HEK293T (cell line): Measurements from ENCODE around the gene TOP3B.
A peak's percentile ranks its signal among the peaks of the same experiment; 100 is the strongest.

ENCODE experiments used
- CTCF ChIA-PET: fragments of 350-600 bp; formaldehyde crosslinking; extraction: SDS; loops from one replicate; lab custom pipeline; 2021; ENCODE audit warnings: antibody characterized with exemption, inconsistent platforms; lab: Yijun Ruan, JAX
- POLR2A ChIA-PET: fragments of 350-600 bp; formaldehyde crosslinking; extraction: SDS; loops from one replicate; lab custom pipeline; 2020; ENCODE audit warnings: antibody characterized with exemption, inconsistent platforms; lab: Yijun Ruan, JAX
- DNase-seq: peaks from one replicate; pipeline ENCODE4 v3.0.0; 2012; ENCODE audit warnings: mixed read lengths; ENCODE audit errors: extremely low spot score
- ARNT ChIP-seq: fragments of 450-650 bp; IDR thresholded peaks from 2 replicates; pipeline ENCODE4 v1.6.1; 2017; ENCODE audit warnings: mild to moderate bottlenecking
- BHLHE40 ChIP-seq: fragments of 450-650 bp; IDR thresholded peaks from 2 replicates; pipeline ENCODE4 v1.6.1; 2016; ENCODE audit warnings: mild to moderate bottlenecking, moderate library complexity, borderline replicate concordance
- CTBP1 ChIP-seq: fragments of 450-650 bp; IDR thresholded peaks from 2 replicates; pipeline ENCODE4 v1.6.1; 2016; ENCODE audit warnings: borderline replicate concordance
- ELF4 ChIP-seq: fragments of 450-650 bp; IDR thresholded peaks from 2 replicates; pipeline ENCODE4 v1.6.1; 2017; ENCODE audit warnings: antibody characterized with exemption
- FOXA1 ChIP-seq: fragments of 450-650 bp; IDR thresholded peaks from 2 replicates; pipeline ENCODE4 v1.6.1; 2016; ENCODE audit warnings: mild to moderate bottlenecking
- FOXK2 ChIP-seq: fragments of 450-650 bp; IDR thresholded peaks from 2 replicates; pipeline ENCODE4 v1.6.1; 2016; ENCODE audit warnings: mild to moderate bottlenecking
- FOXM1 ChIP-seq: fragments of 450-650 bp; IDR thresholded peaks from 2 replicates; pipeline ENCODE4 v1.6.1; 2017; ENCODE audit warnings: mild to moderate bottlenecking, borderline replicate concordance
- HDGF ChIP-seq: fragments of 450-650 bp; IDR thresholded peaks from 2 replicates; pipeline ENCODE4 v1.6.1; 2017; ENCODE audit warnings: antibody characterized with exemption, borderline replicate concordance
- L3MBTL2 ChIP-seq: fragments of 450-650 bp; conservative IDR thresholded peaks from 2 replicates; pipeline ENCODE4 v1.6.1; 2016; ENCODE audit warnings: mild to moderate bottlenecking
- LEF1 ChIP-seq: fragments of 450-650 bp; IDR thresholded peaks from 2 replicates; pipeline ENCODE4 v1.6.1; 2017; ENCODE audit warnings: mild to moderate bottlenecking, borderline replicate concordance
- NFRKB ChIP-seq: fragments of 450-650 bp; IDR thresholded peaks from 2 replicates; pipeline ENCODE4 v1.6.1; 2016; ENCODE audit warnings: mild to moderate bottlenecking, moderate library complexity
- PKNOX1 ChIP-seq: fragments of 450-650 bp; IDR thresholded peaks from 2 replicates; pipeline ENCODE4 v1.6.1; 2016
- SP1 ChIP-seq: fragments of 450-650 bp; IDR thresholded peaks from 2 replicates; pipeline ENCODE4 v1.6.1; 2017
- SUZ12 ChIP-seq: fragments of 450-650 bp; IDR thresholded peaks from 2 replicates; pipeline ENCODE4 v1.6.1; 2016; ENCODE audit warnings: mild to moderate bottlenecking
- TARDBP ChIP-seq: fragments of 450-650 bp; IDR thresholded peaks from 2 replicates; pipeline ENCODE4 v1.6.1; 2016
- ZNF384 ChIP-seq: fragments of 450-650 bp; IDR thresholded peaks from 2 replicates; pipeline ENCODE4 v1.6.1; 2016

TOP3B gene

GRCh38 chr22:21975854-21976345, 6.7 kb downstream of the TOP3B start:
- POLR2A ChIA-PET: no interaction called here
- DNase-seq: no peak
- TF ChIP-seq BHLHE40: no peak
- CTCF ChIA-PET: no interaction called here

GRCh38 chr22:21975273-21975672, 7.3 kb downstream of the TOP3B start:
- POLR2A ChIA-PET: no interaction called here
- no peak for TF ChIP-seq ELF4
- TF ChIP-seq FOXA1: no peak
- no peak for TF ChIP-seq FOXM1
- no peak for TF ChIP-seq SUZ12
- no peak for TF ChIP-seq BHLHE40
- TF ChIP-seq ZNF384: no peak
- no peak for TF ChIP-seq PKNOX1
- no peak for TF ChIP-seq CTBP1
- no peak for TF ChIP-seq SP1
- CTCF ChIA-PET: no interaction called here
- DNase-seq: no peak

- TF ChIP-seq FOXA1 (no peak), ZNF384 (no peak), TARDBP (no peak), FOXM1 (no peak)
- no peak for DNase-seq
- CTCF ChIA-PET: no interaction called here
- POLR2A ChIA-PET: no interaction called here
These were observed 8.4 kb downstream of the TOP3B start for GRCh38 chr22:21974058-21974649.

- DNase-seq: no peak
- CTCF ChIA-PET: interaction anchor here (0.7 to 1.9 kb wide), 6 partner anchors 9 to 19 kb away, joined by 3 to 12 read pairs (median 6); partner anchors contain the start of genes PPM1F and TOP3B
- POLR2A ChIA-PET: interaction anchor here (4.4 kb wide), 1 partner anchor 9 kb away, joined by 34 read pairs; the partner anchor contains the start of gene TOP3B
- TF ChIP-seq HDGF (no peak), TARDBP (no peak), NFRKB (no peak), FOXM1 (no peak), FOXA1 (no peak), BHLHE40 (no peak), FOXK2 (no peak), SUZ12 (no peak), LEF1 (no peak), ZNF384 (no peak), ARNT (no peak), PKNOX1 (no peak), L3MBTL2 (no peak), CTBP1 (no peak), ELF4 (no peak), SP1 (no peak)
These were observed 9.8 kb downstream of the TOP3B start for GRCh38 chr22:21972806-21973205.

GRCh38 chr22:21972293-21972779, 10.3 kb downstream of the TOP3B start:
- CTCF ChIA-PET: interaction anchor here (0.7 to 1.9 kb wide), 6 partner anchors 9 to 19 kb away, joined by 3 to 12 read pairs (median 6); partner anchors contain the start of genes PPM1F and TOP3B
- DNase-seq: peak; percentile 85
- POLR2A ChIA-PET: interaction anchor here (4.4 kb wide), 1 partner anchor 10 kb away, joined by 34 read pairs; the partner anchor contains the start of gene TOP3B

GRCh38 chr22:21971858-21972275, 10.7 kb downstream of the TOP3B start:
- ChIA-PET POLR2A (interaction anchor here (4.4 kb wide), 1 partner anchor 10 kb away, joined by 34 read pairs; the partner anchor contains the start of gene TOP3B), CTCF (interaction anchor here (0.6 to 1.9 kb wide), 6 partner anchors 9 to 34 kb away, joined by 3 to 12 read pairs (median 6); partner anchors contain the start of genes PPM1F and TOP3B)
- no peak for TF ChIP-seq L3MBTL2
- no peak for TF ChIP-seq CTBP1
- no peak for TF ChIP-seq ZNF384
- no peak for TF ChIP-seq FOXM1
- no peak for TF ChIP-seq LEF1
- no peak for TF ChIP-seq SUZ12
- TF ChIP-seq PKNOX1: no peak
- TF ChIP-seq SP1: no peak
- no peak for TF ChIP-seq ELF4
- TF ChIP-seq TARDBP: no peak
- no peak for TF ChIP-seq ARNT
- TF ChIP-seq NFRKB: no peak
- DNase-seq: no peak

More at GRCh38 chr22:21972293-21972779, 10.3 kb downstream of the TOP3B start:
- no peak for TF ChIP-seq CTBP1
- TF ChIP-seq L3MBTL2: no peak
- TF ChIP-seq ZNF384: no peak
- TF ChIP-seq BHLHE40: no peak
- no peak for TF ChIP-seq SUZ12
- TF ChIP-seq TARDBP: no peak
- no peak for TF ChIP-seq LEF1
- TF ChIP-seq FOXM1: no peak
